Keratinocyte (primary cell): ENCODE data around the gene SMYD3. TPM values are rescaled to one million over a fixed set of nuclear protein-coding genes. Genes with fewer than 3 reads are reported as not detected.
"Not testable (repeated sequence)": the region's sequence is repeated elsewhere in the genome, so short reads cannot be mapped to it uniquely, and the experiment has no call there.

ENCODE experiments used
- DNase-seq: peaks from one replicate; pipeline ENCODE4 v3.0.0-alpha.2; 2011; ENCODE audit warnings: low read depth, missing footprints, low spot score
- FAIRE-seq: peaks from 2 replicates; lab custom pipeline; 2011; peaks lifted over from hg19 to GRCh38; lab: Jason Lieb, UNC
- H2AFZ ChIP-seq: 2 replicates; pipeline ENCODE4 v1.6.0; 2012; ENCODE audit warnings: low read length, control low read depth, inconsistent platforms; ENCODE audit not compliant: control insufficient read depth
- H3K27ac ChIP-seq: 2 replicates; pipeline ENCODE4 v1.5.1; 2011; ENCODE audit warnings: low read length; ENCODE audit not compliant: control insufficient read depth, insufficient read depth
- H3K27me3 ChIP-seq: 3 replicates; pipeline ENCODE4 v1.6.0; 2011; ENCODE audit warnings: low read length; ENCODE audit not compliant: control insufficient read depth, insufficient read depth; ENCODE audit errors: extremely low read depth
- H3K36me3 ChIP-seq, 2 experiments: 2 replicates in 1 of 2; 3 replicates in 1 of 2; pipeline ENCODE4 v1.5.1; 2011; ENCODE audit warnings: low read length in 2 of 2, mild to moderate bottlenecking in 1 of 2; ENCODE audit not compliant: control insufficient read depth in 2 of 2, insufficient read depth in 2 of 2; ENCODE audit errors: extremely low read depth in 1 of 2
- H3K4me1 ChIP-seq: 3 replicates; pipeline ENCODE4 v1.5.1; 2011; ENCODE audit warnings: low read length; ENCODE audit not compliant: control insufficient read depth, insufficient read depth; ENCODE audit errors: extremely low read depth
- H3K4me2 ChIP-seq: 3 replicates; pipeline ENCODE4 v1.6.0; 2011; ENCODE audit warnings: low read depth, low read length; ENCODE audit not compliant: control insufficient read depth, insufficient read depth; ENCODE audit errors: extremely low read depth
- H3K4me3 ChIP-seq, 3 experiments: fragments of 200-600 bp in 1 of 3; sonication (generic) in 1 of 3; 2 replicates in 2 of 3; 3 replicates in 1 of 3; pipeline ENCODE4 v1.5.1; 2011 to 2016; ENCODE audit warnings: low read length in 3 of 3, mild to moderate bottlenecking in 3 of 3, control low read depth in 2 of 3, inconsistent platforms in 1 of 3, low read depth in 1 of 3, mixed read lengths in 1 of 3, mixed run types in 1 of 3, moderate library complexity in 1 of 3; ENCODE audit not compliant: control insufficient read depth in 2 of 3, insufficient read depth in 2 of 3; ENCODE audit errors: extremely low read depth in 1 of 3
- H3K79me2 ChIP-seq: 2 replicates; pipeline ENCODE4 v1.6.0; 2012; ENCODE audit warnings: low read length; ENCODE audit not compliant: control insufficient read depth, insufficient read depth
- H3K9ac ChIP-seq: 3 replicates; pipeline ENCODE4 v1.6.0; 2011; ENCODE audit warnings: low read length; ENCODE audit not compliant: control insufficient read depth, insufficient read depth; ENCODE audit errors: extremely low read depth
- H3K9me1 ChIP-seq: 3 replicates; pipeline ENCODE4 v1.6.0; 2011; ENCODE audit warnings: low read length; ENCODE audit not compliant: control insufficient read depth, insufficient read depth; ENCODE audit errors: extremely low read depth
- H3K9me3 ChIP-seq: 2 replicates; pipeline ENCODE4 v1.5.1; 2012; ENCODE audit warnings: low read depth, low read length; ENCODE audit not compliant: control insufficient read depth
- H4K20me1 ChIP-seq: 3 replicates; pipeline ENCODE4 v1.6.0; 2011; ENCODE audit warnings: low read length; ENCODE audit not compliant: control insufficient read depth, insufficient read depth; ENCODE audit errors: extremely low read depth
- EZH2 ChIP-seq: IDR thresholded peaks from one replicate; pipeline ENCODE4 v1.6.1; 2012; ENCODE audit warnings: inconsistent platforms, mild to moderate bottlenecking, low read length, moderate library complexity
- dilution Hi-C: fragments of 300-500 bp; cut with MboI; formaldehyde crosslinking; loops from one replicate; pipeline ENCODE4 v1.7.0; 2020; ENCODE audit warnings: low sequenced_read_pairs; ENCODE audit not compliant: extremely low pct_ligation_motif_present
- polyA plus RNA-seq, 5 experiments: library from polyadenylated mRNA; depleted of rRNA in 3 of 5; stranded (reverse) in 3 of 5; stranded (forward) in 1 of 5; unstranded in 1 of 5; fragments of >200 nt; gene quantifications; 1 replicate in 1 of 5; 2 replicates in 3 of 5; 3 replicates in 1 of 5; pipeline versions ENCODE4 v1.2.1 to v1.2.3, GENCODE V29; 2011 to 2012; ENCODE audit warnings: missing spikeins in 2 of 5, low read depth in 1 of 5, low replicate concordance in 1 of 5
- TF ChIP-seq, protein P1 (sequence below), 3 experiments: IDR thresholded peaks in 1 of 3; conservative IDR thresholded peaks in 1 of 3; optimal IDR thresholded peaks in 1 of 3; 2 replicates in 2 of 3; 3 replicates in 1 of 3; pipeline versions ENCODE3 to v1.5.1; 2011; ENCODE audit warnings: low read length in 3 of 3, mild to moderate bottlenecking in 3 of 3, moderate library complexity in 2 of 3, control low read depth in 1 of 3, inconsistent platforms in 1 of 3; ENCODE audit not compliant: insufficient read depth in 2 of 3; ENCODE audit errors: extremely low read depth in 1 of 3

Gene SMYD3
- polyA plus RNA-seq, 1 donor (not counting 4 experiments of a cell fraction or from before 2014, with no cell fraction given): 31.0 TPM

DNA sequence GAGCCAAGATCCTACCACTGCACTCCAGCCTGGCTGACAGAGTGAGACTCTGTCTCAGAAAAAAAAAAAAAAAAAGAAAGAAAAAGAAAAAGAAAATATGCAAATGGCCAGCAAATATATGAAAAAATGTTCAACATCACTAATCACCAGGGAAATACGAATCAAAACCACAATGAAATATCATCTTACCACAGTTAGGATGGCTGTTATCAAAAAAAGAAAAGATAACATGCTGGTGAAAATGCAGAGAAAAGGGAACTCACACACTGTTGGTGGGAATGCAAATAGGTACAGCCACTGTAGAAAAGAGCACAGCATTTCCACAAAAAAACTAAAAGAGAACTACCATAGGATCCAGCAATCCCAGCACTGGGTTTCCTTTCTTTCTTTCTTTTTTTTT is 477.5 kb downstream of the SMYD3 start:
- H3K9me1 ChIP-seq: no peaks in the 10 kb centered on the region
- H3K4me1 ChIP-seq: no peaks in the 10 kb centered on the region
- no peak overlapping the region for H3K4me3 ChIP-seq
- no peaks in the 10 kb centered on the region for H3K36me3 ChIP-seq
- H3K27ac ChIP-seq: no peak overlapping the region
- H3K9me3 ChIP-seq: no peaks in the 10 kb centered on the region
- no peaks in the 10 kb centered on the region for H4K20me1 ChIP-seq
- TF ChIP-seq, protein P1, sequence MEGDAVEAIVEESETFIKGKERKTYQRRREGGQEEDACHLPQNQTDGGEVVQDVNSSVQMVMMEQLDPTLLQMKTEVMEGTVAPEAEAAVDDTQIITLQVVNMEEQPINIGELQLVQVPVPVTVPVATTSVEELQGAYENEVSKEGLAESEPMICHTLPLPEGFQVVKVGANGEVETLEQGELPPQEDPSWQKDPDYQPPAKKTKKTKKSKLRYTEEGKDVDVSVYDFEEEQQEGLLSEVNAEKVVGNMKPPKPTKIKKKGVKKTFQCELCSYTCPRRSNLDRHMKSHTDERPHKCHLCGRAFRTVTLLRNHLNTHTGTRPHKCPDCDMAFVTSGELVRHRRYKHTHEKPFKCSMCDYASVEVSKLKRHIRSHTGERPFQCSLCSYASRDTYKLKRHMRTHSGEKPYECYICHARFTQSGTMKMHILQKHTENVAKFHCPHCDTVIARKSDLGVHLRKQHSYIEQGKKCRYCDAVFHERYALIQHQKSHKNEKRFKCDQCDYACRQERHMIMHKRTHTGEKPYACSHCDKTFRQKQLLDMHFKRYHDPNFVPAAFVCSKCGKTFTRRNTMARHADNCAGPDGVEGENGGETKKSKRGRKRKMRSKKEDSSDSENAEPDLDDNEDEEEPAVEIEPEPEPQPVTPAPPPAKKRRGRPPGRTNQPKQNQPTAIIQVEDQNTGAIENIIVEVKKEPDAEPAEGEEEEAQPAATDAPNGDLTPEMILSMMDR (optimal IDR thresholded peaks at IDR 0.05 in 1 of 3, IDR thresholded peaks at IDR 0.05 in 1 of 3, conservative IDR thresholded peaks at IDR 0.05 in 1 of 3; ENCODE audit: extremely low read depth in 1 of 3, insufficient read depth in 2 of 3, low read length in 3 of 3): no peak
- TF ChIP-seq EZH2: no peak
- DNase-seq (no peak), FAIRE-seq (no peak)
- H3K9ac ChIP-seq: no peak overlapping the region
- no peaks in the 10 kb centered on the region for H3K27me3 ChIP-seq
- no peak overlapping the region for H3K4me2 ChIP-seq
- dilution Hi-C loops: no loop called here
- H2AFZ ChIP-seq: no peak overlapping the region
- H3K79me2 ChIP-seq: no peaks in the 10 kb centered on the region

GRCh38 chr1:246024118-246024517 is 483.0 kb downstream of the SMYD3 start:
- H3K9me3 ChIP-seq, H4K20me1 ChIP-seq, H3K4me3 ChIP-seq, dilution Hi-C loops, H3K4me1 ChIP-seq, H3K79me2 ChIP-seq, H3K27ac ChIP-seq, H3K9ac ChIP-seq, H3K9me1 ChIP-seq, DNase-seq, H2AFZ ChIP-seq, FAIRE-seq, H3K27me3 ChIP-seq, H3K4me2 ChIP-seq, H3K36me3 ChIP-seq: not testable (repeated sequence)

- TF ChIP-seq, protein P1 (optimal IDR thresholded peaks at IDR 0.05 in 1 of 3, IDR thresholded peaks at IDR 0.05 in 1 of 3, conservative IDR thresholded peaks at IDR 0.05 in 1 of 3; ENCODE audit: extremely low read depth in 1 of 3, insufficient read depth in 2 of 3, low read length in 3 of 3): no peak
- TF ChIP-seq EZH2: no peak
- no peak overlapping the region for H3K9ac ChIP-seq
- H3K4me1 ChIP-seq: no peaks in the 10 kb centered on the region
- H3K9me1 ChIP-seq: no peaks in the 10 kb centered on the region
- FAIRE-seq: no peak
- DNase-seq: no peak
- no peak overlapping the region for H2AFZ ChIP-seq
- no peak overlapping the region for H3K4me2 ChIP-seq
- H3K79me2 ChIP-seq: no peaks in the 10 kb centered on the region
- dilution Hi-C loops: no loop called here
- no peaks in the 10 kb centered on the region for H3K9me3 ChIP-seq
- H4K20me1 ChIP-seq: no peaks in the 10 kb centered on the region
- H3K36me3 ChIP-seq: no peaks in the 10 kb centered on the region
- H3K27me3 ChIP-seq: no peaks in the 10 kb centered on the region
- no peak overlapping the region for H3K4me3 ChIP-seq
- H3K27ac ChIP-seq: no peak overlapping the region
Observed at GRCh38 chr1:246020211-246020954, 486.7 kb downstream of the SMYD3 start.
